ENCODE measurements around the gene FZD1.
"Not testable (repeated sequence)": the region's sequence is repeated elsewhere in the genome, so short reads cannot be mapped to it uniquely, and the experiment has no call there.

FZD1 gene

DNA sequence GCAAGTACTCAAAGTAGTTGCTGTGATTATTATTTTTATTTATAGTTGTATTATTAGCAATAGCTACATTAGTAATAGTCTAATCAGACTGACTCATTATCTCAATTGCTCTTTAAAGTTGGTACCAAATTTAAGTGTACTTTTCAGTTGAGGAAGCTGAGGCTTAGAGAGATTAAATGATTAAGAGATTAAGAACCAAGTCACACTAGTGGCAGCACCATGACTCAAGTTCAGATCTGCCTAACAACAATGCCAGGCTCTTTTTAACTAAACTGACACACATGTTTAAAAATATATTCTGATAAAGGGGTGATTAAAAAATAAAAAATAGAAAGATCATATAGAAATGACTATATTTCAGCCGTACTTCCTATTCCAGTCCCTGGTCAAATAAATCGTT lies 42.0 kb downstream of the FZD1 start:
- no peak overlapping the region for H3K4me3 Mint-ChIP-seq
- H3K9me3 Mint-ChIP-seq, result no peaks in the 10 kb centered on the region
- peaks cover 6% of the 10 kb centered on the region for H3K4me1 Mint-ChIP-seq
- no peaks in the 10 kb centered on the region for H3K36me3 Mint-ChIP-seq
- no peak overlapping the region for H3K27ac Mint-ChIP-seq
- ATAC-seq, result no peak
- no peaks in the 10 kb centered on the region for H3K27me3 Mint-ChIP-seq

DNA sequence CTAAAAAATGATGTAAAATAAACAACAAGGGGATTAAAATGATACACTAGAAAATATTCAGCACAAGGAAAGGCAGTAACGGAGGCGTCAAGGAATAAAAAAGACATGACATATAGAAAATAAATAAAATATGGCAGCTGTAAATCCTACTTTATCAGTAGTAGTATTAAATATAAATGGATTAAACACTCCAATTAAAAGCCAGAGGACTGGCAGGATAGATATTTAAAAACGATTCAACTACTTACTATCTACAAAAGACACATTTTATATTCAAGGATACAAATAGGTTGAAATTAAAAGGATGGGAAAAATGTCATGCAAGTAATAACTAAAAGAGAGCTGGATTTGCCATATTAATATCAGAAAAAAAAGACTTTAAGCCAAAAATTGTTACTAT lies 43.2 kb downstream of the FZD1 start:
- Mint-ChIP-seq H3K27ac (no peak overlapping the region), H3K27me3 (no peaks in the 10 kb centered on the region), H3K9me3 (no peaks in the 10 kb centered on the region)

DNA sequence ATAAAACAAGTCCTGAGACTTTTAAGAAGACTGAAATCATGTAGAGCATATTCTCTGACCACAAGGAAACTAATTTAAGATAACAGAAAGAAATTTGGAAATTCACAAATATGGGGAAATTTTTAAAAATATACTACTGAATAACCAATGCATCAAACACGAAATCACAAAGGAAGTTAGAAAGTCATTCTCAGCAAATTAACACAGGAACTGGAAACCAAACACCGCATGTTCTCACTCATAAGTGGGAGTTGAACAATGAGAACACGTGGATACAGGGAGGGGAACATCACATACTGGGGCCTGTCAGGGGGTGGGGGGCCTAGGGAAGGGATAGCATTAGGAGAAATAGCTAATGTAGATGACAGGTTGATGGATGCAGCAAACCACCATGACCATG lies 44.0 kb downstream of the FZD1 start:
- H3K27ac Mint-ChIP-seq, H3K36me3 Mint-ChIP-seq, H3K4me3 Mint-ChIP-seq, H3K27me3 Mint-ChIP-seq, H3K9me3 Mint-ChIP-seq, H3K4me1 Mint-ChIP-seq, ATAC-seq: not testable (repeated sequence)

More for the DNA sequence above, 43.2 kb downstream of the FZD1 start:
- Mint-ChIP-seq H3K4me3 (no peak overlapping the region), H3K36me3 (no peaks in the 10 kb centered on the region), H3K4me1 (peaks cover 6% of the 10 kb centered on the region)
- no peak for ATAC-seq

- ATAC-seq, result no peak
- no peaks in the 10 kb centered on the region for H3K36me3 Mint-ChIP-seq
- no peak overlapping the region for H3K27ac Mint-ChIP-seq
- no peaks in the 10 kb centered on the region for H3K9me3 Mint-ChIP-seq
- H3K4me3 Mint-ChIP-seq, result no peak overlapping the region
- H3K4me1 Mint-ChIP-seq, result peaks cover 6% of the 10 kb centered on the region
- no peaks in the 10 kb centered on the region for H3K27me3 Mint-ChIP-seq
Observed at GRCh38 chr7:91310830-91311460, 46.7 kb downstream of the FZD1 start.

DNA sequence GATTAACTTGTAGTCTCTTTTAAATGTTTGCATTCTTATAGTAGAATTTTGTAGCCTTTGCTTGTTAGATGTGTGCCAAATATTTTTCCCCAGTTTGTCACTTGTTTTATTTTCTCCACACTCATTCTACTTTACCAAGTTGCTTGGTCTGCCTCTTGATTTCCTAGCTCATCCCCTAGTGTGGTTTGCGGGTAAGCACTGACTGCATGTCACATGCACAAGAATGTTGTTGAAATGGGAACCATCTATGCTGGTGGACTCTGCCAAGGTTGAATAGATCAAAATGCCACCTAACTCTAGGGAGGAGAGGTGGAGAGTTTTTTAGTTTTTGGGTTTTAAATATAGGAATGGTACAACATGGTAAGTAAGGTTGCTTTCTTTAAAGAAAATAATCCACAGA lies 47.6 kb downstream of the FZD1 start:
- H3K36me3 Mint-ChIP-seq, result no peaks in the 10 kb centered on the region
- H3K27ac Mint-ChIP-seq, result no peak overlapping the region
- H3K4me3 Mint-ChIP-seq, result no peak overlapping the region
- no peaks in the 10 kb centered on the region for H3K9me3 Mint-ChIP-seq
- H3K27me3 Mint-ChIP-seq, result no peaks in the 10 kb centered on the region
- ATAC-seq, result no peak
- peaks cover 6% of the 10 kb centered on the region for H3K4me1 Mint-ChIP-seq

DNA sequence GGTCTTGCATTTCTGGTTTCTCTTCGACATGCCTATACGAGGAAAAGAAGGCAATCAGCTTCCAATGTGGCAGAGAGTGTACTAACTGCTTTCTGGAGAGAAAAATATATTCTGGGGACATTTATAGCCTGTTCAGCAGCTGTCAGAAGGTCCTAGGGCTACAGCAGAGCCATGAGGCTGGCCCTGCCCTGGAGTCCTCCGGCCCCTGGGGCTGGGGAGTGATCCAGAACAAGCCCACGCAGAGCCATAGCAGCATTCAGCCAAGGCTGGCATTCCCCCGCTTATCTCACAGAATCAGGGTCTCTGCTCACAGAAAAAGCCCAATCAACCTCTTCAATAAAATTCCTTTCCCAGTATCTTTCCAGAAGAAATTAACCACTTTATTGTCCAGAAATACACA lies 48.9 kb downstream of the FZD1 start:
- no peak overlapping the region for H3K4me3 Mint-ChIP-seq
- ATAC-seq, result no peak
- peaks cover 3% of the 10 kb centered on the region for H3K27me3 Mint-ChIP-seq
- no peak overlapping the region for H3K27ac Mint-ChIP-seq
- H3K9me3 Mint-ChIP-seq, result no peaks in the 10 kb centered on the region
- H3K36me3 Mint-ChIP-seq, result no peaks in the 10 kb centered on the region
- peaks cover 4% of the 10 kb centered on the region for H3K4me1 Mint-ChIP-seq

DNA sequence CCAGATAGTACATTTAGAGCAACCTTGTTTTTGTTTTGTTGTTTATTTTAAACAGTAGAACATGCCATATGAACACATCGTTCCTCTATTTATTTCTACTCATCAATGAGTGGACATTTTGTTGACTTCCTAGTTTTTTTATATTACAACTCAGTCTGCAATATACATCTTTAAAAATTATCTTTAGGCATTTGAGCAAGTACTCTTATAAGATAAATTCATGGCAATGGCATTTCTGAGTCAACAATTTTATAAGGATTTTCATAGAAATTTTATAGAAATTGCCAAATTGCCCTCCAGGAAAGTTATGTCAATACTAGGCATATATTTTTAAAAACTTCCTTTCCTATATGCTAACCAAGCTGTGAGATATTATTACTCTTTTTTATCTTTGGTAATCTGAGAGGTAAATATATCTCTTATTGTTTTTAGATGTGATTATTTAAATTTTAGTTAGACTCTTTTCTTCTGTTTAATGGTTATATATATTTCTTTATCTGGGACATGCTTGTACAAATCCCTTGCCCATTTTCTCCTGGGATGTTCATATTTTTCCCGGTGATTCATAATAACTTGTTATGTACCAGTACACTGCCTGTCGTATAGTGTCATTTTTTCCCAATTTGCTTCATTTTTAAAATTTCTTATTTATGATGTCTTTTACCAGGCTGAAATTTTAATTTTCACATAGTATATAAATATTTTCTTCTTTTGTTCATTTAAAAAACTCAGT lies 50.5 kb downstream of the FZD1 start:
- H3K4me3 Mint-ChIP-seq, result no peak overlapping the region
- H3K36me3 Mint-ChIP-seq, result no peaks in the 10 kb centered on the region
- H3K4me1 Mint-ChIP-seq, result no peaks in the 10 kb centered on the region
- H3K27ac Mint-ChIP-seq, result no peak overlapping the region
- no peaks in the 10 kb centered on the region for H3K9me3 Mint-ChIP-seq
- peaks cover 8% of the 10 kb centered on the region for H3K27me3 Mint-ChIP-seq
- ATAC-seq, result no peak

GRCh38 chr7:91316426-91316825 lies 52.2 kb downstream of the FZD1 start:
- Mint-ChIP-seq H3K9me3 (no peaks in the 10 kb centered on the region), H3K4me3 (no peak overlapping the region), H3K4me1 (no peaks in the 10 kb centered on the region), H3K27me3 (peaks cover 8% of the 10 kb centered on the region), H3K27ac (no peak overlapping the region), H3K36me3 (no peaks in the 10 kb centered on the region)
- no peak for ATAC-seq

- H3K9me3 Mint-ChIP-seq, result no peaks in the 10 kb centered on the region
- peaks cover 8% of the 10 kb centered on the region for H3K27me3 Mint-ChIP-seq
- ATAC-seq, result no peak
- H3K36me3 Mint-ChIP-seq, result no peaks in the 10 kb centered on the region
- no peak overlapping the region for H3K27ac Mint-ChIP-seq
- H3K4me3 Mint-ChIP-seq, result no peak overlapping the region
- no peaks in the 10 kb centered on the region for H3K4me1 Mint-ChIP-seq
Observed at GRCh38 chr7:91319351-91319750, 55.1 kb downstream of the FZD1 start.

GRCh38 chr7:91320366-91321078 lies 56.3 kb downstream of the FZD1 start:
- Mint-ChIP-seq H3K4me1 (peaks cover 10% of the 10 kb centered on the region), H3K27me3 (peaks cover 8% of the 10 kb centered on the region), H3K9me3 (no peaks in the 10 kb centered on the region), H3K36me3 (no peaks in the 10 kb centered on the region), H3K27ac (no peak overlapping the region), H3K4me3 (no peak overlapping the region)
- no peak for ATAC-seq
